Sigmoid colon (tissue), 4 donors: ENCODE results near the gene CCDC102A.

Experiments used
- EP300 ChIP-seq, 4 donors: sonication (generic); formaldehyde crosslinking; IDR thresholded peaks; one replicate each; pipeline ENCODE4 v1.6.1; 2017; ENCODE audit warnings: antibody characterized with exemption in 4 of 4
- POLR2A ChIP-seq, 2 donors: fragments of 450-650 bp; IDR thresholded peaks; one replicate each; pipeline ENCODE4 v1.6.1; 2016; ENCODE audit warnings: antibody characterized with exemption in 2 of 2, mild to moderate bottlenecking in 2 of 2, moderate library complexity in 2 of 2
- POLR2AphosphoS5 ChIP-seq, 4 donors: sonication (generic); formaldehyde crosslinking; IDR thresholded peaks; one replicate each; pipeline ENCODE4 v1.6.1; 2017; ENCODE audit warnings: antibody characterized with exemption in 4 of 4
- TF ChIP-seq, protein P1 (sequence below), 4 experiments: fragments of 450-650 bp in 3 of 4; fragments of 200-600 bp in 1 of 4; IDR thresholded peaks; one replicate each; pipeline ENCODE4 v1.5.1; 2016 to 2019; ENCODE audit warnings: antibody characterized with exemption in 4 of 4, mild to moderate bottlenecking in 3 of 4, moderate library complexity in 2 of 4

DNA sequence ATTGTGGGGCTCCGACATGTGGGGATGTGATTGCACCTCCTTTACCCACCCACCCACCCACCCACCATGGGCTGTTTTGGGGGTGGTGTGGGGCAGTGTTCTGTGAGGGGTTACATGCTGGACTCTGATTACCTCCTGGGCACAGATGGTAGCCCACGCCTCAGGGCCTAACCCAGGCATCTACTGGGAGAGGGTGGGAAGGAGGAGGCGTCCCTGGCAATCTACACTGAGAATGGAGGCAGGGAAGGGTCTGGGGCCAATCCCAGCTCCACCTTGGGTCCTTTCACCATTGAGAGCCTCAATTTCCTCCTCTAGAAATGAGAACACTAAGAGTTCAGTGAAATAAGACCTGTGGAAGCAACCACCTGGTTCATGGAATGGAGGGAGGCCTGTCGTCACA lies 38.3 kb downstream of the CCDC102A start:
- TF ChIP-seq, protein P1, sequence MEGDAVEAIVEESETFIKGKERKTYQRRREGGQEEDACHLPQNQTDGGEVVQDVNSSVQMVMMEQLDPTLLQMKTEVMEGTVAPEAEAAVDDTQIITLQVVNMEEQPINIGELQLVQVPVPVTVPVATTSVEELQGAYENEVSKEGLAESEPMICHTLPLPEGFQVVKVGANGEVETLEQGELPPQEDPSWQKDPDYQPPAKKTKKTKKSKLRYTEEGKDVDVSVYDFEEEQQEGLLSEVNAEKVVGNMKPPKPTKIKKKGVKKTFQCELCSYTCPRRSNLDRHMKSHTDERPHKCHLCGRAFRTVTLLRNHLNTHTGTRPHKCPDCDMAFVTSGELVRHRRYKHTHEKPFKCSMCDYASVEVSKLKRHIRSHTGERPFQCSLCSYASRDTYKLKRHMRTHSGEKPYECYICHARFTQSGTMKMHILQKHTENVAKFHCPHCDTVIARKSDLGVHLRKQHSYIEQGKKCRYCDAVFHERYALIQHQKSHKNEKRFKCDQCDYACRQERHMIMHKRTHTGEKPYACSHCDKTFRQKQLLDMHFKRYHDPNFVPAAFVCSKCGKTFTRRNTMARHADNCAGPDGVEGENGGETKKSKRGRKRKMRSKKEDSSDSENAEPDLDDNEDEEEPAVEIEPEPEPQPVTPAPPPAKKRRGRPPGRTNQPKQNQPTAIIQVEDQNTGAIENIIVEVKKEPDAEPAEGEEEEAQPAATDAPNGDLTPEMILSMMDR (IDR thresholded peaks at IDR 0.05), result no peak
- TF ChIP-seq EP300 (IDR thresholded peaks at IDR 0.05) (no peak), POLR2A (IDR thresholded peaks at IDR 0.05) (no peak), POLR2AphosphoS5 (IDR thresholded peaks at IDR 0.05) (no peak)
